Suprapubic skin (tissue), 4 donors: ENCODE data around the gene LEKR1. TPM values are rescaled to one million over a fixed set of nuclear protein-coding genes. Genes with fewer than 3 reads are reported as not detected.

ENCODE experiments used
- DNase-seq, 2 donors: peaks; one replicate each; pipeline ENCODE4 v3.0.0-alpha.2; 2019; ENCODE audit warnings: low spot score in 2 of 2
- H3K27ac ChIP-seq: fragments of 200-600 bp; sonication (generic); one replicate; pipeline ENCODE4 v1.5.1; 2019
- H3K27me3 ChIP-seq: fragments of 200-600 bp; sonication (generic); one replicate; pipeline ENCODE4 v1.5.1; 2019
- H3K36me3 ChIP-seq: fragments of 200-600 bp; sonication (generic); one replicate; pipeline ENCODE4 v1.5.1; 2019
- H3K4me1 ChIP-seq: fragments of 200-600 bp; sonication (generic); one replicate; pipeline ENCODE4 v1.5.1; 2019
- H3K4me3 ChIP-seq: fragments of 200-600 bp; sonication (generic); one replicate; pipeline ENCODE4 v1.5.1; 2019; ENCODE audit warnings: mild to moderate bottlenecking
- H3K9me3 ChIP-seq: fragments of 200-600 bp; sonication (generic); one replicate; pipeline ENCODE4 v1.5.1; 2019
- CTCF ChIP-seq, 2 donors: fragments of 200-600 bp in 1 of 2; fragments of 450-650 bp in 1 of 2; sonication (generic) in 1 of 2; IDR thresholded peaks; one replicate each; pipeline ENCODE4 v1.5.1; 2016 to 2019; ENCODE audit warnings: antibody characterized with exemption in 2 of 2, mild to moderate bottlenecking in 1 of 2, moderate library complexity in 1 of 2
- EP300 ChIP-seq: sonication (generic); formaldehyde crosslinking; IDR thresholded peaks from one replicate; pipeline ENCODE4 v1.6.1; 2017; ENCODE audit warnings: antibody characterized with exemption
- POLR2A ChIP-seq, 2 donors: fragments of 450-650 bp; IDR thresholded peaks; one replicate each; pipeline ENCODE4 v1.6.1; 2017; ENCODE audit warnings: antibody characterized with exemption in 2 of 2, mild to moderate bottlenecking in 2 of 2, moderate library complexity in 2 of 2
- POLR2AphosphoS5 ChIP-seq, 3 donors: sonication (generic); formaldehyde crosslinking; IDR thresholded peaks; one replicate each; pipeline ENCODE4 v1.6.1; 2017; ENCODE audit warnings: antibody characterized with exemption in 3 of 3
- WGBS: methylation state at CpG from one replicate; pipeline ENCODE4 v1.1.5; 2018; 5-methylcytosine and 5-hydroxymethylcytosine counted together
- total RNA-seq, 4 donors: library from RNA; depleted of rRNA; stranded (reverse); fragments of >200 nt; gene quantifications; one replicate each; pipeline ENCODE4 v1.1.0, GENCODE V29; 2016

Gene LEKR1
- total RNA-seq, 4 donors from 2014 or later, result 1.0 to 3.4 (median 1.5) TPM

- Histone ChIP-seq H3K4me1 (peaks cover 15% of the 10 kb centered on the region), H3K36me3 (no peaks in the 10 kb centered on the region), H3K4me3 (no peak overlapping the region), H3K27ac (no peak overlapping the region), H3K27me3 (no peaks in the 10 kb centered on the region), H3K9me3 (no peaks in the 10 kb centered on the region)
- no peak for TF ChIP-seq EP300
- TF ChIP-seq CTCF (IDR thresholded peaks at IDR 0.05), result no peak
- TF ChIP-seq POLR2AphosphoS5 (IDR thresholded peaks at IDR 0.05), result no peak
- no peak for TF ChIP-seq POLR2A (IDR thresholded peaks at IDR 0.05)
- DNase-seq, result no peak
- 35% methylated on average over 3 of the region's 3 CpGs for WGBS
These were observed 33.6 kb upstream of the LEKR1 start for GRCh38 chr3:156792536-156792935.

DNA sequence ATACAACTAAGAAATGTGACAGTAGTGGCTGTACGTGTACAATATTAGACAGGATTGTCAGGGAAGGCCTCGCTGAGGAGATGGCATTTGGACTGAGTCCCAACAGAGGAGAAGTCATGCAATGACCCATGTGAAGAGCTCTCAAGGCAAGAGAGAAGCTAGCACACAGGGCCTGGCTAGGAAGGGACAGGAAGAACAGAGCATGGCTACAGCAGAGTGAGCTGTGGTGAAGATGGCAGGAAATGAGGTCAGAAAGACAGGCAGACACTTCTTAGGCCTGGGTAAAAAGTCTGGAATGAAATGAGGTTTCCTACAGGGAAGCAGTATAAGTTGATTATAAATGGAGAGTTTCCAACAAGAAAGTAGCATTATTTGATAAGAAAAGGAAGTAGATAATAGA is 33.2 kb upstream of the LEKR1 start:
- Histone ChIP-seq H3K9me3 (no peaks in the 10 kb centered on the region), H3K4me1 (peaks cover 14% of the 10 kb centered on the region), H3K4me3 (no peak overlapping the region), H3K36me3 (no peaks in the 10 kb centered on the region), H3K27me3 (no peaks in the 10 kb centered on the region), H3K27ac (no peak overlapping the region)
- 82% methylated on average over 2 of the region's 2 CpGs for whole genome bisulfite sequencing
- TF ChIP-seq POLR2A (IDR thresholded peaks at IDR 0.05) (no peak), POLR2AphosphoS5 (IDR thresholded peaks at IDR 0.05) (no peak), EP300 (no peak), CTCF (IDR thresholded peaks at IDR 0.05) (no peak)
- DNase-seq, result no peak

- TF ChIP-seq POLR2A (IDR thresholded peaks at IDR 0.05) (no peak), EP300 (no peak)
- Histone ChIP-seq H3K4me1 (peaks cover 9% of the 10 kb centered on the region), H3K27me3 (no peaks in the 10 kb centered on the region), H3K9me3 (no peaks in the 10 kb centered on the region), H3K27ac (no peak overlapping the region), H3K36me3 (no peaks in the 10 kb centered on the region), H3K4me3 (no peak overlapping the region)
- 83% methylated on average over 1 of the region's 1 CpG for WGBS
- no peak for DNase-seq
These were observed 32.8 kb upstream of the LEKR1 start for GRCh38 chr3:156793400-156793799.

DNA sequence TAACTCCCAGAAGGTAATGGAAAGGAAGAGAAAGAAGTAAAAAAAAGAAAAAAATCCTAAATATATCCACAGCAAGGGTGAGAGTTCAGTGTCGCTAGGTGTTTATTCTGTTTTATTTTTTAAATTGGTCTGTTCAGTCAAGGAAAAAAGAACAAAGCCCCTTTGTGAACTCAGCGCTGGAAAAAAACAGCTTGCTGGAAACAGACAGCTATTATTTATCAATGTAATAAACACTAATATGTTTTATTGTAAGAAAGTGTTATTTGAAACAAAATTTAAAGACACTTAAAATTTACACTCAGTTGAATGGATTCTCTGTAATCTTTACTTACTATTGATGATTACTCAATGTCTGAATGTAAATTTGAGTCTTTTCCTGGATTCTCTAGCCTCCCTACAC is 32.3 kb upstream of the LEKR1 start:
- WGBS, result 83% methylated on average over 2 of the region's 2 CpGs

DNA sequence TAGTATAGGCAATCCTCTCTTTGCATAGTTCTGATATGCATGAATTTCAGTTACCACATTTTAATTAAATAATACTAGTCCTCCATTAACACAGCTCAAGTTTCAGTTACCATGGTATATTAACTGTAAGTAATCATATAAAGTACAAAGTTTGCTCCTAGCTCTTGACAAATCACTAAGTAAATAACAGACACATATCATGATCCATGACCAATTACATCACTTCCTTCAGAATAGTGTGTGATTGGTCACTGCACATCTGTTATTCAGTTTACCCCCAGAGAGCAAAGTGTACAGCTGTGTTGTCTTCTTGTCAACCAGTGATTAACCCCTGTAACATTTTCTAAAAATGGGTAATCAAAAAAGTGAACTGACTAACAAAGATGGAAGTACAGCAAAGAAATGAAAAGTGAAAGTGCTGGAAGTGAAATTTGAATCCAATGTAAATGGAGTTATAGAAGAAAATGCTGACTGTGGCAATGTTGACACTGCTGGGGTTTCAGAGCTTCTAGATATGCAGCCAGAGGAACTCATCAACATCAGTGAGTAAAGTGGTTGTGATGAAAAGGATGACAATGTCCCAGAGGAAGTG is 30.2 kb upstream of the LEKR1 start:
- DNase-seq, result no peak

More for the DNA sequence above, 32.3 kb upstream of the LEKR1 start:
- Histone ChIP-seq H3K4me1 (peaks cover 5% of the 10 kb centered on the region), H3K4me3 (no peak overlapping the region), H3K36me3 (no peaks in the 10 kb centered on the region), H3K27me3 (no peaks in the 10 kb centered on the region), H3K27ac (no peak overlapping the region), H3K9me3 (no peaks in the 10 kb centered on the region)
- no peak for DNase-seq
- no peak for TF ChIP-seq POLR2A (IDR thresholded peaks at IDR 0.05)
- no peak for TF ChIP-seq EP300
- TF ChIP-seq POLR2AphosphoS5 (IDR thresholded peaks at IDR 0.05), result no peak
- no peak for TF ChIP-seq CTCF (IDR thresholded peaks at IDR 0.05)

More for the DNA sequence above, 30.2 kb upstream of the LEKR1 start:
- Histone ChIP-seq H3K4me3 (no peak overlapping the region), H3K9me3 (no peaks in the 10 kb centered on the region), H3K27ac (no peak overlapping the region), H3K36me3 (no peaks in the 10 kb centered on the region), H3K4me1 (no peaks in the 10 kb centered on the region), H3K27me3 (no peaks in the 10 kb centered on the region)
- TF ChIP-seq POLR2A (IDR thresholded peaks at IDR 0.05) (no peak), EP300 (no peak), CTCF (IDR thresholded peaks at IDR 0.05) (no peak), POLR2AphosphoS5 (IDR thresholded peaks at IDR 0.05) (no peak)
